H1 (cell line): Measurements from ENCODE around the gene NEGR1. TPM values are rescaled to one million over a fixed set of nuclear protein-coding genes. Genes with fewer than 3 reads are reported as not detected.

Experiments
- GTF2F1 ChIP-seq: IDR thresholded peaks from 2 replicates; pipeline ENCODE4 v1.6.1; 2012; ENCODE audit warnings: low read depth, low read length, improper control_type of control experiment, borderline replicate concordance
- polyA plus RNA-seq, 7 experiments: library from polyadenylated mRNA; depleted of rRNA in 3 of 7; stranded (reverse) in 5 of 7; unstranded in 2 of 7; fragments of >200 nt in 5 of 7; fragments of 200-250 nt in 2 of 7; gene quantifications; 1 replicate in 5 of 7; 2 replicates in 1 of 7; 4 replicates in 1 of 7; pipeline versions ENCODE4 v1.2.1 to v1.2.3, GENCODE V29; 2011 to 2013; ENCODE audit warnings: missing spikeins in 2 of 7, mixed read lengths in 2 of 7
- total RNA-seq: library from RNA; stranded (reverse); fragmentation: NEBNext Ultra II Directional; extraction: Animal tissue kit (Norgen Biotek cat#: 25700); gene quantifications from 2 replicates; pipeline ENCODE4 v1.2.1, GENCODE V29; 2021

The NEGR1 gene
- total and polyA plus RNA-seq, 2 of the 8 experiments (the other 6 are each of a cell fraction or from before 2014, with no cell fraction given), result 0.71 to 1.3 TPM

DNA sequence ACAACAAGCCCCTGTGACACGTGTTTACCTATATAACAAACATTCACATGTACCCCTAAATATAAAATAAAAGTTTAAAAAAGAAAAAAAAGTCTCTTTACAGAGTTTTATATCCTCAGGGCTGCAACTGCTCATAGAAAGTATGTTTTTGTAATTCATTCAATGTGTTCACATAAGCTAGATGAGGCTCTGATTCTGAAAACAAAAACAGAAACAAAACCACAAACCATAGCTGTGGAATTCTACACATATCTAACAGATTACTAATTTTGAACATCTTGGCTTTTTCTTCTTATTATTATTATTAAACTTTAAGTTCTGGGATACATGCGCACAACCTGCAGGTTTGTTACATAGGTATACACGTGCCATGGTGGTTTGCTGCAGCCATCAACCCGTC is 621.9 kb downstream of the NEGR1 start (continued):
- TF ChIP-seq GTF2F1, result no peak
